Thymus (tissue), 11 donors: ENCODE results near the gene ZMAT2. TPM values are rescaled to one million over a fixed set of nuclear protein-coding genes. Genes with fewer than 3 reads are reported as not detected.

Experiments used
- DNase-seq, 9 donors: peaks; one replicate each; pipeline ENCODE4 v3.0.0-alpha.2; 2013; ENCODE audit warnings: low spot score in 9 of 9, low read depth in 6 of 9, missing footprints in 1 of 9
- H3K27ac ChIP-seq, 2 donors: one replicate each; pipeline ENCODE4 v1.5.1; 2013; ENCODE audit warnings: control low read depth in 1 of 2, low read depth in 1 of 2, low read length in 1 of 2, mild to moderate bottlenecking in 1 of 2, moderate library complexity in 1 of 2
- H3K27me3 ChIP-seq, 2 donors: one replicate each; pipeline ENCODE4 v1.5.1; 2013; ENCODE audit warnings: low read length in 1 of 2; ENCODE audit not compliant: control insufficient read depth in 2 of 2, insufficient read depth in 1 of 2
- H3K36me3 ChIP-seq, 2 donors: one replicate each; pipeline ENCODE4 v1.5.1; 2013; ENCODE audit warnings: low read length in 1 of 2, mild to moderate bottlenecking in 1 of 2, moderate library complexity in 1 of 2; ENCODE audit not compliant: control insufficient read depth in 2 of 2, insufficient read depth in 2 of 2
- H3K4me1 ChIP-seq, 2 donors: one replicate each; pipeline ENCODE4 v1.5.1; 2013; ENCODE audit warnings: low read length in 2 of 2; ENCODE audit not compliant: control insufficient read depth in 2 of 2, insufficient read depth in 2 of 2
- H3K4me3 ChIP-seq, 2 donors: one replicate each; pipeline ENCODE4 v1.5.1; 2013; ENCODE audit warnings: low read length in 2 of 2, control low read depth in 1 of 2, mild to moderate bottlenecking in 1 of 2
- H3K9me3 ChIP-seq, 2 donors: one replicate each; pipeline ENCODE4 v1.5.1; 2013; ENCODE audit warnings: low read length in 1 of 2, mild to moderate bottlenecking in 1 of 2; ENCODE audit not compliant: control insufficient read depth in 2 of 2, insufficient read depth in 1 of 2
- WGBS: extraction: QIAGEN DNeasy Blood & Tissue Kit; methylation state at CpG from one replicate; pipeline ENCODE4 v1.1.7; 2013; 5-methylcytosine and 5-hydroxymethylcytosine counted together
- polyA plus RNA-seq: library from polyadenylated mRNA; stranded (reverse); fragments of 200-250 nt; gene quantifications from one replicate; pipeline ENCODE4 v1.2.3, GENCODE V29; 2013
- total RNA-seq: library from RNA; stranded (reverse); fragments of 120-200 nt; gene quantifications from one replicate; pipeline ENCODE4 v1.2.4, GENCODE V29; 2013
- donor health status: healthy.

The ZMAT2 gene
- total and polyA plus RNA-seq, 2 donors = 75.1 to 104 TPM

DNA sequence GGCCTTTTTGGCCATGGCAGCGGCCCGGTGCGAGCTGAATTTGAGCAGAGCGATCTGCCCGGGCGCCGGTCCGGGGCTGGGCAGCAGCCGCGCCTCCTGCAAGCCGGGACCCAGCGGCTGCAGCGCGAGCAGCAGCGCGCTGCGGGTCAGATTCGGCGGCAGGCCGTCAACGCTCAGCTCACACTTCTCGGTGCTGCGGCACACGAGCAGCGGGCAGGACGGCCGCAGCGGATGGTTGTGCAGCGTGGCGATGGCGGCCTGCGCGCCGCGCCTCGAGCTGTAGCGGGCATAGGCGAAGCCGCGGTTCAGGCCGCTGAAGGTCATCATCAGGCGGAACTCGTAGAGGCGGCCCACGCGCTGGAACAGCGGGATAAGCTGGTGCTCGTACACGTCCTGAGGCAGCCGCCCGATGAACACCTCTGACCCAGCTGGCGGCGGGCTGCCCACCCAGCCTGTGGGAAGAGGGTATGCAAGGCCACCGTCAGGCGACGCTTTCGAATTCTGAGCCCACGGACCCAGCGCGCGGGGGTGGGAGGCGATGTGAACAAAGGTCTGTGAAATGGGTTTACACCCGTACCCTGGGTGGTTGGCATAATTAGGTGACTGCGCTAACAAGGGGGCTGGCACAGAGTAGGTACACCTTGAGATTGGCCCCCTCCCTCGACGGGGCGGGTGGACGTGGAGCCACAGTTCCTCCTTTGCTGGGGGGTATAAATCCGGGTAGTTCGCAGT is 27.6 kb upstream of the ZMAT2 start:
- Histone ChIP-seq H3K4me1 (no peaks in the 10 kb centered on the region), H3K36me3 (peaks cover 79 to 84% of the 10 kb centered on the region in 2 donors), H3K27me3 (no peaks in the 10 kb centered on the region), H3K4me3 (no peak overlapping the region), H3K27ac (no peak overlapping the region), H3K9me3 (no peaks in the 10 kb centered on the region)
- 94% methylated on average over 70 of the region's 70 CpGs for WGBS
- no peak for DNase-seq

DNA sequence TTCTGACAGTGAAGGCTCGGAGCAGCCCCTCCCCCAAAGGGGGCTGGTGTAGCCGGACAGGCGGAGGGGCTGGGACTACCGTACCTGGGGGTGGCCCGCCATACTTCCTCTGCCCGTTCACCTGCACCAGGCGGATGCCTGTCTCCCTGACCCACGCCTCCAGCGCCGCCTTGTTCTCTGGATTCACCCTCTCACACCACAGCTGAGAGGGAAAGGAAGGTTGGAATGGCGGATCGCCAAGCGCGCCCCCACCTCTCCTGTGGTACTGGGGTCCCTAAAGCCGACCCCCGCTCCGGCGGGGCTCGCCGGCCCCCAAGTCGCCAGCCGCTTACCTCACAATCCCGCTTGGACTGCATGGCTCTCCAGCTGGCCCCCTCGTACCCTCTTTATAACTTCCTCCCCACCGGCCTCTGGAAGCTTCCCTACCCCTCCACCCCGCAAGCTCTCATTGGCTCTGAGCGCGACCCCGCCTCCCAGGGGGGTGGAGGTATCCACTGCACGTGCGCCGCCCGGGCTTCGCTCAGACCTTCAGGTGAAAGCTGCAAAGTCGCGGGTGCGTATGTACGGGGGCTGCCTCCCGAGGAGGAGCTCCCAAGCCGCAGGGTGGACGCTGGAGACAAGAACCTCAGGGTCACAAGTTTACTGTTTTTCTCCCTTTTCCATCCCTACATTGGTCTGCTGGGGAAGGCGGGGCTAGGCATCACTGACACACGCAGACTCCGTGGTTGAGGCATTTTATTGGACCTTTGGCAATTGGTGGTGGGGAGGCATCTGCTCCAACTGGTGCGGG is 26.9 kb upstream of the ZMAT2 start, which contains the start of gene DND1:
Gene DND1 (minus strand): TSS at position 390 of the 790 bp plus-strand sequence. CDS start 34 bp downstream, at position 356.
- no peak for DNase-seq
- Histone ChIP-seq H3K27ac (no peak within 1 kb of the TSS), H3K36me3 (peaks cover 74 to 81% of the 10 kb centered on the region in 2 donors), H3K4me1 (no peaks in the 10 kb centered on the region), H3K9me3 (no peaks in the 10 kb centered on the region), H3K4me3 (no peak within 1 kb of the TSS), H3K27me3 (no peaks in the 10 kb centered on the region)
- 98% methylated on average over 45 of the region's 45 CpGs for WGBS

DNA sequence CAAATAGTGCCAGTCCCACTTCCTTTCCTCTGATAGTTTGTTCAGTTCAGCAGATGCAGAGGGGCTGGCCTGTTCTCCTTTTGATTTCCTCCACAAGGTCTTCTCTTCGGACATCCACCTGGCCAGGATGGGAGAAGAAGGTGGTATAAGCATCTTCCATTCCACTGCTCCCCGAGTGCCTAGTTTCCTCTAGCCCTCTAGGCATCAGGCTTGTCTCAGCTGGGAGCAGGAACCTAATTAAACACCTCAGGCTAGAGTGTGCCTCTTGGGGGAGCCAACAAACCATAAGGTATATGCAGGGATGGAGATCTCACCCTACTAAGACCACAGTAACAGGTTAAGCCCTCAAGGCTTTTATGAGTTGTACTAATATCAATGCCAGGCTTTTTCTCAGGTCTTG is 26.0 kb upstream of the ZMAT2 start:
- Histone ChIP-seq H3K27ac (no peak overlapping the region), H3K4me1 (no peaks in the 10 kb centered on the region), H3K27me3 (no peaks in the 10 kb centered on the region), H3K36me3 (peaks cover 71 to 77% of the 10 kb centered on the region in 2 donors), H3K4me3 (no peak overlapping the region), H3K9me3 (no peaks in the 10 kb centered on the region)
- WGBS = 98% methylated on average over 2 of the region's 2 CpGs
- DNase-seq = no peak

DNA sequence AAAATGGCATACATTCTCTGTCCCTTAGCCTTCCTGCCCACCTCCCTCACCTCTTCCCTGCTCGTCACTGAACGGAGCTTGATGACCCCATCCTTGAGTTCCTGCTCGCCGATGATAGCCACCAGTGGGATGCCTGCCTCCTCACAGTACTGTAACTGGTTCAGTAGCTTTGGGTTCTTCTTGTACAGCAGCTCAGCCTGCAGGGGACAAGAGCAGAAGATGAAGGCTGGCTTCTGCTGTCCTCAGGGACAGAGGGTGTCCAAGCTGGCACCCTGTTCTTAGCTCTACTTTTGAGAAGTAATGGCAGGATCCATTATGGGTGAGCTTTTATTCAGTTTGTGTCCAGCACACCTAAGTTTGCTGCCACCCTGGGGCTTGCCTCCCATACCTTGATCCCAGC is 25.6 kb upstream of the ZMAT2 start:
- H3K4me1 ChIP-seq = no peaks in the 10 kb centered on the region
- over 99% methylated on average over 4 of the region's 4 CpGs for WGBS
- no peak overlapping the region for H3K4me3 ChIP-seq
- no peaks in the 10 kb centered on the region for H3K9me3 ChIP-seq
- peaks cover 71 to 77% of the 10 kb centered on the region in 2 donors for H3K36me3 ChIP-seq
- H3K27ac ChIP-seq = no peak overlapping the region
- DNase-seq = no peak
- no peaks in the 10 kb centered on the region for H3K27me3 ChIP-seq

DNA sequence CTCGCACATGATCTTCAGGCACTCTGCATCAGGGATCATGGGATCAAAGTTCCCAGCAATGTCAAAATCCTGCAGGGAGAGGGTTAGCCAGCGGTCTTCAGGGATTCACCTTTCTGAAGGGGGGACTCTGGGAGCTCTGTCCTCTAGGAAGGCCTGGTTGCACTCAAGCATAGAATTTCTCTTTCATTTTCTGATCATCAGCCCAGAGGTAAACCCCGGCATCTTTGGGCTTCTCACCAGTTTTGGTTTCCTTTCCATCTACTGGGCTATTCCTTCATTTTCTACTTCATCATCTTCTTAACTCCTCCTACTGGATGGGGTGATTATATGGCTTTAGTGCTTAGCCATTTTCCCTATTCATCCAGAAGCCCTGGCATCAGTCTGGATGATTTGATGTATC is 22.3 kb upstream of the ZMAT2 start:
- H3K27ac ChIP-seq = no peak overlapping the region
- H3K9me3 ChIP-seq = no peaks in the 10 kb centered on the region
- H3K27me3 ChIP-seq = no peaks in the 10 kb centered on the region
- H3K4me1 ChIP-seq = no peaks in the 10 kb centered on the region
- DNase-seq = no peak
- WGBS = 81% methylated on average over 3 of the region's 3 CpGs
- peaks cover 70 to 76% of the 10 kb centered on the region in 2 donors for H3K36me3 ChIP-seq
- H3K4me3 ChIP-seq = no peak overlapping the region

DNA sequence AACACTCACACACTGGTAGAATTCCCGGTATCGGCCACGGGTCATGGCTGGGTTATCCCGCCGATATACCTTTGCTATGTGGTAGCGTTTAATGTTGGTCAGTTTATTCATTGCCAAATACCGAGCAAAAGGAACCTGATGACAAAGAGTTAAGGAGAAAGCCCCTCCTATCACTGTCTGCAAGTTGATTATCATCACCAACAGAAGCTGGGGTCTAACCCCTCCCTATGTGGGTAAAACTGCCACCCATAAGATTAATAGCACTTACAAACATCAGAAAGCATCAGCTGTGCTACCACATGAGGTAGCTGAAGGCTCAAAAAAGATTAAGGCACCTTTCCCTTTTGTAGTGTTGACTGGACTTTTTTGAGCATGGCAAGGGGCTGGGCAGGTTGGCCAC is 21.3 kb upstream of the ZMAT2 start:
- Histone ChIP-seq H3K36me3 (peaks cover 62 to 70% of the 10 kb centered on the region in 2 donors), H3K4me3 (no peak overlapping the region), H3K4me1 (no peaks in the 10 kb centered on the region), H3K27me3 (no peaks in the 10 kb centered on the region), H3K27ac (no peak overlapping the region), H3K9me3 (no peaks in the 10 kb centered on the region)
- no peak for DNase-seq
- WGBS = 98% methylated on average over 7 of the region's 7 CpGs

GRCh38 chr5:140690376-140690932 is 9.8 kb upstream of the ZMAT2 start:
- Histone ChIP-seq H3K4me1 (peaks cover 6 to 8% of the 10 kb centered on the region in 2 donors), H3K27ac (peak overlapping the region in 1 of 2 donors; percentile 80), H3K36me3 (peaks cover 31 to 39% of the 10 kb centered on the region in 2 donors), H3K27me3 (no peaks in the 10 kb centered on the region), H3K4me3 (peak overlapping the region; percentile 96 to 97), H3K9me3 (no peaks in the 10 kb centered on the region)
- 67% methylated on average over 8 of the region's 8 CpGs for WGBS
- DNase-seq = no peak

GRCh38 chr5:140690941-140691924 is 9.0 kb upstream of the ZMAT2 start, which contains the start of the genes HARS1 and HARS2:
Gene HARS1, minus strand, starts transcription at chr5:140691370. Its CDS starts 66 bp downstream, at chr5:140691304.
Gene HARS2, plus strand, starts transcription at chr5:140691455. Its CDS starts 194 bp downstream, at chr5:140691649.
- Histone ChIP-seq H3K36me3 (peaks cover 39 to 47% of the 10 kb centered on the region in 2 donors), H3K4me1 (peaks cover 6 to 8% of the 10 kb centered on the region in 2 donors), H3K4me3 (peak within 1 kb of the TSS; percentile 96 to 97), H3K27ac (peak within 1 kb of the TSS; percentile 84 to 90), H3K9me3 (no peaks in the 10 kb centered on the region), H3K27me3 (no peaks in the 10 kb centered on the region)
- under 1% methylated on average over 61 of the region's 61 CpGs for WGBS
- DNase-seq = peak in 8 of 9 donors; percentile 69 to 89 (median 74)
